Uterus (tissue), 2 donors: ENCODE measurements around the gene RHOA.

Experiments
- CTCF ChIP-seq, 4 experiments: fragments of 200-600 bp in 2 of 4; fragments of 450-650 bp in 2 of 4; sonication (generic) in 2 of 4; IDR thresholded peaks; one replicate each; pipeline ENCODE4 v1.5.1; 2016 to 2019; ENCODE audit warnings: antibody characterized with exemption in 4 of 4, mild to moderate bottlenecking in 2 of 4, moderate library complexity in 1 of 4
- POLR2A ChIP-seq, 2 donors: fragments of 450-650 bp; IDR thresholded peaks; one replicate each; pipeline ENCODE4 v1.6.1; 2016; ENCODE audit warnings: antibody characterized with exemption in 2 of 2, mild to moderate bottlenecking in 1 of 2, moderate library complexity in 1 of 2

GRCh38 chr3:49346797-49347251 is 65.0 kb downstream of the RHOA start:
- no peak for TF ChIP-seq CTCF (IDR thresholded peaks at IDR 0.05)
- TF ChIP-seq POLR2A (IDR thresholded peaks at IDR 0.05) = no peak
